Activated B cell treated with CpG ODN at 0.5 μM for 24 hours (primary cell): ENCODE measurements around the gene TAF4. TPM values are rescaled to one million over a fixed set of nuclear protein-coding genes. Genes with fewer than 3 reads are reported as not detected.

Experiments used
- ATAC-seq: fragments of 200-7000 bp; cut with Tn5 transposase; one replicate; pipeline ENCODE4 v1.10.0; 2021; ENCODE audit warnings: low read depth, mild to moderate bottlenecking, moderate library complexity
- CTCF ChIA-PET: fragments of 350-600 bp; sonication (Branson Sonifier 250); formaldehyde crosslinking; loops from one replicate; lab custom pipeline; 2021; ENCODE audit warnings: antibody characterized with exemption; lab: Charles Lee
- POLR2A ChIA-PET: fragments of 350-600 bp; sonication (Branson Sonifier 250); formaldehyde crosslinking; loops from one replicate; lab custom pipeline; 2021; ENCODE audit warnings: antibody characterized with exemption; lab: Charles Lee
- DNase-seq: peaks from one replicate; pipeline ENCODE4 v3.0.0; 2022
- H3K27ac Mint-ChIP-seq: one replicate; pipeline ENCODE4 v1.8.0; 2020; ENCODE audit warnings: mixed read lengths
- H3K27me3 Mint-ChIP-seq: one replicate; pipeline ENCODE4 v1.8.0; 2021; ENCODE audit warnings: mixed read lengths
- H3K36me3 Mint-ChIP-seq: one replicate; pipeline ENCODE4 v1.8.0; 2021; ENCODE audit warnings: low read depth, mixed read lengths
- H3K4me1 Mint-ChIP-seq: one replicate; pipeline ENCODE4 v1.8.0; 2021; ENCODE audit warnings: mixed read lengths
- H3K4me3 Mint-ChIP-seq: one replicate; pipeline ENCODE4 v1.8.0; 2020; ENCODE audit warnings: mild to moderate bottlenecking, mixed read lengths
- H3K9me3 Mint-ChIP-seq: one replicate; pipeline ENCODE4 v1.8.0; 2020; ENCODE audit warnings: mixed read lengths
- CTCF ChIP-seq: fragments of 200-600 bp; IDR thresholded peaks from one replicate; pipeline ENCODE4 v1.8.0; 2022; ENCODE audit warnings: antibody characterized with exemption, mild to moderate bottlenecking
- intact Hi-C: fragments of 100-400 bp; cut with micrococcal nuclease; formaldehyde crosslinking; loops from one replicate; pipeline ENCODE4 v1.15.1; 2024
- total RNA-seq: library from RNA; stranded (reverse); gene quantifications from 2 replicates; pipeline ENCODE4 v1.2.3, GENCODE V29; 2022

Gene TAF4
- total RNA-seq, 1 donor from 2014 or later, result 26.9 TPM

- Mint-ChIP-seq H3K9me3 (no peaks in the 10 kb centered on the region), H3K4me1 (peaks cover 7% of the 10 kb centered on the region), H3K4me3 (no peak overlapping the region), H3K36me3 (peaks cover 90% of the 10 kb centered on the region), H3K27ac (no peak overlapping the region), H3K27me3 (no peaks in the 10 kb centered on the region)
- no peak for ATAC-seq
- no peak for DNase-seq
- intact Hi-C loops, result no loop called here
- POLR2A ChIA-PET, result no interaction called here
- no peak for TF ChIP-seq CTCF
- CTCF ChIA-PET, result no interaction called here
Observed at GRCh38 chr20:61997891-61998290, 67.8 kb downstream of the TAF4 start.

- Mint-ChIP-seq H3K27me3 (no peaks in the 10 kb centered on the region), H3K36me3 (peaks cover 90% of the 10 kb centered on the region), H3K9me3 (peaks cover 1% of the 10 kb centered on the region), H3K4me1 (peaks cover 10% of the 10 kb centered on the region), H3K4me3 (no peak overlapping the region), H3K27ac (no peak overlapping the region)
- DNase-seq (no peak), ATAC-seq (no peak)
- no peak for TF ChIP-seq CTCF
- intact Hi-C loops, result no loop called here
- ChIA-PET CTCF (no interaction called here), POLR2A (no interaction called here)
Observed at GRCh38 chr20:61997372-61997771, 68.3 kb downstream of the TAF4 start.

- intact Hi-C loops, result no loop called here
- Mint-ChIP-seq H3K4me3 (no peak overlapping the region), H3K27ac (no peak overlapping the region), H3K9me3 (peaks cover 14% of the 10 kb centered on the region), H3K36me3 (peaks cover 93% of the 10 kb centered on the region), H3K27me3 (no peaks in the 10 kb centered on the region), H3K4me1 (peaks cover 10% of the 10 kb centered on the region)
- no peak for ATAC-seq
- DNase-seq, result no peak
- ChIA-PET POLR2A (no interaction called here), CTCF (no interaction called here)
- no peak for TF ChIP-seq CTCF
Observed at GRCh38 chr20:61994546-61994945, 71.1 kb downstream of the TAF4 start.

GRCh38 chr20:61993058-61993457 is 72.6 kb downstream of the TAF4 start:
- intact Hi-C loops, result no loop called here
- H3K27me3 Mint-ChIP-seq, result no peaks in the 10 kb centered on the region
- DNase-seq (no peak), ATAC-seq (no peak)
- H3K4me3 Mint-ChIP-seq, result no peak overlapping the region
- peaks cover 7% of the 10 kb centered on the region for H3K4me1 Mint-ChIP-seq
- TF ChIP-seq CTCF, result no peak
- no peak overlapping the region for H3K27ac Mint-ChIP-seq
- ChIA-PET POLR2A (no interaction called here), CTCF (no interaction called here)
- peaks cover 87% of the 10 kb centered on the region for H3K36me3 Mint-ChIP-seq
- H3K9me3 Mint-ChIP-seq, result peaks cover 14% of the 10 kb centered on the region

GRCh38 chr20:61991476-61991875 is 74.2 kb downstream of the TAF4 start:
- peaks cover 89% of the 10 kb centered on the region for H3K36me3 Mint-ChIP-seq
- no peak overlapping the region for H3K27ac Mint-ChIP-seq
- peaks cover 7% of the 10 kb centered on the region for H3K4me1 Mint-ChIP-seq
- DNase-seq (no peak), ATAC-seq (no peak)
- ChIA-PET POLR2A (no interaction called here), CTCF (no interaction called here)
- intact Hi-C loops, result no loop called here
- H3K4me3 Mint-ChIP-seq, result no peak overlapping the region
- no peak for TF ChIP-seq CTCF
- no peaks in the 10 kb centered on the region for H3K27me3 Mint-ChIP-seq
- H3K9me3 Mint-ChIP-seq, result peaks cover 14% of the 10 kb centered on the region
